AG04449 (cell line): ENCODE results near the gene ABCC8.

Experiments used
- CTCF ChIA-PET: fragments of 350-600 bp; formaldehyde crosslinking; extraction: SDS; loops from one replicate; lab custom pipeline; 2021; ENCODE audit warnings: antibody characterized with exemption; lab: Yijun Ruan, JAX
- POLR2A ChIA-PET: fragments of 400-600, 350-600 bp; formaldehyde crosslinking; extraction: SDS; loops from one replicate; lab custom pipeline; 2020; ENCODE audit warnings: antibody characterized with exemption, inconsistent platforms; lab: Yijun Ruan, JAX
- DNase-seq: peaks from one replicate; pipeline ENCODE4 v3.0.0-alpha.2; 2010; ENCODE audit warnings: low read depth, low spot score
- H3K4me3 ChIP-seq: 2 replicates; pipeline ENCODE4 v1.5.1; 2011; ENCODE audit warnings: low read depth, mild to moderate bottlenecking, control low read depth, low read length
- CTCF ChIP-seq: IDR thresholded peaks from one replicate; pipeline ENCODE4 v1.5.1; 2011; ENCODE audit warnings: mild to moderate bottlenecking, moderate library complexity, low read length, control low read depth, inconsistent platforms; ENCODE audit not compliant: insufficient read depth; ENCODE audit errors: missing control alignments

Gene ABCC8

GRCh38 chr11:17490938-17491337, 14.3 kb upstream of the ABCC8 start:
- no peak for TF ChIP-seq CTCF
- CTCF ChIA-PET: interaction anchor here (1.3 kb wide), 1 partner anchor 13 kb away, joined by 4 read pairs; no protein-coding TSS in a partner anchor
- no peak overlapping the region for H3K4me3 ChIP-seq
- POLR2A ChIA-PET: no interaction called here
- no peak for DNase-seq

- ChIA-PET POLR2A (no interaction called here), CTCF (no interaction called here)
- DNase-seq: no peak
- no peak for TF ChIP-seq CTCF
- H3K4me3 ChIP-seq: no peak overlapping the region
Measured at GRCh38 chr11:17490232-17490631, 13.6 kb upstream of the ABCC8 start.

GRCh38 chr11:17489751-17490150, 13.1 kb upstream of the ABCC8 start:
- DNase-seq: no peak
- CTCF ChIA-PET: interaction anchor here (0.7 kb wide), 1 partner anchor 14 kb away, joined by 3 read pairs; no protein-coding TSS in a partner anchor
- POLR2A ChIA-PET: no interaction called here
- no peak overlapping the region for H3K4me3 ChIP-seq
- TF ChIP-seq CTCF: no peak

- ChIA-PET CTCF (no interaction called here), POLR2A (no interaction called here)
- DNase-seq: no peak
- no peak for TF ChIP-seq CTCF
- no peak overlapping the region for H3K4me3 ChIP-seq
Measured at GRCh38 chr11:17488563-17488962, 11.9 kb upstream of the ABCC8 start.

GRCh38 chr11:17486646-17487045, 10.0 kb upstream of the ABCC8 start:
- CTCF ChIA-PET: interaction anchor here (1.2 kb wide), 1 partner anchor 102 kb away, joined by 3 read pairs; no protein-coding TSS in a partner anchor
- DNase-seq: no peak
- POLR2A ChIA-PET: no interaction called here
- H3K4me3 ChIP-seq: no peak overlapping the region
- TF ChIP-seq CTCF: no peak

- no peak for DNase-seq
- CTCF ChIA-PET: no interaction called here
- POLR2A ChIA-PET: no interaction called here
- no peak for TF ChIP-seq CTCF
- H3K4me3 ChIP-seq: no peak overlapping the region
Measured at GRCh38 chr11:17483505-17483904, 6.9 kb upstream of the ABCC8 start.
